ENCODE measurements around the gene UBE2H.

DNA sequence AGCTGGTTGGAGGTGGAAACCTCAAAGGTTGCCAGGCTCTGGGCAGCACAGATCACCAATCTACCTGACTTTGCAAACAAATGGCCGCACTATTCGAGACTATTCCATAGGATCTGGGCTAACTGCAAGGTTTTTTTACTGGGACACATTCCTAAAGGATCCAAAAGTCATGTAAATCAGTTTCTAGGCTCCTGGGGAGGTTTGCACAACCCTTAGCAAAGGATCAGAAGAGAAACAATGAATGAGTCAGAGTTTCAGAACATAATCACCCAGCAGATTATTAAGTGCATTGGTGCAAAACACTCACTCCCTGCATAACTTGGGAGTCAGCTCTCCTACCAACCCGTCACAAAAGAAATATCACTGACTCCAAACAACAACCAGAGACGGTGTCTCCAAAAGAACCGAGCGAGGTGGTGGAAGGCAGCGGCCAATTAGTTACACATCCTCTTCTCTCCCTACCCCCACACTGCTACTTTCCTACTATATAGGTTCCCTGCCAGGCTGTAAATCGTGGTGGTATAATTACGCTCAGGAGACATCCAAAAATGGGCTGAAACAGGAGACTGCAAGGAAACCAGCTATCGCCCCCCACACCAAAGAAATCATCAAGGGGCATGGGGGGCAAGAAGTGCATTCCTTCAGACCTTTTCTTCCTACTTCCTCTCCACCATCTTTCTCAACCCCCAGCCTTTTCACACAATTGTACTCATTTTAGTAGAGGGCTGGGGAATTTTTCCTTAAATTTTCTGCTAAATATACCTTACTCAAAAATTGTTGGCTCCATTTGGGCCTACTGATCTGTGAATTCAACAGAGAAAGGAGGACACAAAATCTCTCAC is 3.2 kb downstream of the UBE2H start:
- TF ChIP-seq POLR2AphosphoS5 (IDR thresholded peaks at IDR 0.05; ENCODE audit: borderline replicate concordance, low read depth, low read length) (peak; percentile 12; the same call in 1 of the 2 replicates), EZH2 (IDR thresholded peaks at IDR 0.05) (no peak), FOXP2 (optimal IDR thresholded peaks at IDR 0.05; ENCODE audit: control extremely low read depth, extremely low read length, insufficient read depth) (no peak)
